HG03159 (cell line): Measurements from ENCODE around the gene SYT1.

Experiments used
- ATAC-seq: cut with Tn5 transposase; IDR thresholded peaks from one replicate; pipeline ENCODE4 v1.9.1; 2021; ENCODE audit warnings: mild to moderate bottlenecking, moderate library complexity; ENCODE audit not compliant: unreplicated experiment

Gene SYT1

GRCh38 chr12:79274501-79275064 is 410.0 kb downstream of the SYT1 start:
- ATAC-seq: no peak

GRCh38 chr12:79275631-79276030 is 411.1 kb downstream of the SYT1 start:
- ATAC-seq: no peak

- no peak for ATAC-seq
Measured at GRCh38 chr12:79283364-79283763, 418.8 kb downstream of the SYT1 start.

GRCh38 chr12:79288911-79289310 is 424.3 kb downstream of the SYT1 start:
- ATAC-seq: no peak

- no peak for ATAC-seq
Measured at GRCh38 chr12:79291711-79292110, 427.1 kb downstream of the SYT1 start.

- no peak for ATAC-seq
Measured at GRCh38 chr12:79294590-79294989, 430.0 kb downstream of the SYT1 start.

GRCh38 chr12:79295572-79295971 is 431.0 kb downstream of the SYT1 start:
- ATAC-seq: no peak

GRCh38 chr12:79296133-79296532 is 431.6 kb downstream of the SYT1 start:
- ATAC-seq: no peak

GRCh38 chr12:79296871-79297270 is 432.3 kb downstream of the SYT1 start:
- ATAC-seq: no peak

- no peak for ATAC-seq
Measured at GRCh38 chr12:79298506-79298905, 433.9 kb downstream of the SYT1 start.

GRCh38 chr12:79299447-79300198 is 435.0 kb downstream of the SYT1 start:
- no peak for ATAC-seq

GRCh38 chr12:79300199-79300568 is 435.6 kb downstream of the SYT1 start:
- ATAC-seq: no peak

GRCh38 chr12:79301181-79301580 is 436.6 kb downstream of the SYT1 start:
- no peak for ATAC-seq

- no peak for ATAC-seq
Measured at GRCh38 chr12:79302162-79302814, 437.7 kb downstream of the SYT1 start.

- no peak for ATAC-seq
Measured at GRCh38 chr12:79307340-79307739, 442.8 kb downstream of the SYT1 start.

- no peak for ATAC-seq
Measured at GRCh38 chr12:79309039-79309438, 444.5 kb downstream of the SYT1 start.

GRCh38 chr12:79317179-79317847 is 452.7 kb downstream of the SYT1 start:
- ATAC-seq: no peak

GRCh38 chr12:79322905-79323304 is 458.3 kb downstream of the SYT1 start:
- no peak for ATAC-seq

GRCh38 chr12:79324571-79324970 is 460.0 kb downstream of the SYT1 start:
- no peak for ATAC-seq

GRCh38 chr12:79326222-79326621 is 461.6 kb downstream of the SYT1 start:
- ATAC-seq: no peak

- no peak for ATAC-seq
Measured at GRCh38 chr12:79326663-79327062, 462.1 kb downstream of the SYT1 start.

GRCh38 chr12:79327465-79327864 is 462.9 kb downstream of the SYT1 start:
- no peak for ATAC-seq
